ENCODE data around the gene PTPRG.

- TF ChIP-seq CTCF (conservative IDR thresholded peaks at IDR 0.05; ENCODE audit: low read depth, low read length) (no peak), EZH2 (IDR thresholded peaks at IDR 0.05; ENCODE audit: borderline replicate concordance, low read depth, low read length, poor library complexity, severe bottlenecking) (no peak)
Measured at GRCh38 chr3:61761694-61762430, 200.5 kb downstream of the PTPRG start.
